SHP77 treated with DMSO at 0.1 percent for 48 hours (cell line): ENCODE data around the gene RDH5.
A peak's percentile ranks its signal among the peaks of the same experiment; 100 is the strongest.

Experiments
- DNase-seq: peaks from one replicate; lab custom pipeline; 2025; lab: John Stamatoyannopoulos, UW

Gene RDH5

DNA sequence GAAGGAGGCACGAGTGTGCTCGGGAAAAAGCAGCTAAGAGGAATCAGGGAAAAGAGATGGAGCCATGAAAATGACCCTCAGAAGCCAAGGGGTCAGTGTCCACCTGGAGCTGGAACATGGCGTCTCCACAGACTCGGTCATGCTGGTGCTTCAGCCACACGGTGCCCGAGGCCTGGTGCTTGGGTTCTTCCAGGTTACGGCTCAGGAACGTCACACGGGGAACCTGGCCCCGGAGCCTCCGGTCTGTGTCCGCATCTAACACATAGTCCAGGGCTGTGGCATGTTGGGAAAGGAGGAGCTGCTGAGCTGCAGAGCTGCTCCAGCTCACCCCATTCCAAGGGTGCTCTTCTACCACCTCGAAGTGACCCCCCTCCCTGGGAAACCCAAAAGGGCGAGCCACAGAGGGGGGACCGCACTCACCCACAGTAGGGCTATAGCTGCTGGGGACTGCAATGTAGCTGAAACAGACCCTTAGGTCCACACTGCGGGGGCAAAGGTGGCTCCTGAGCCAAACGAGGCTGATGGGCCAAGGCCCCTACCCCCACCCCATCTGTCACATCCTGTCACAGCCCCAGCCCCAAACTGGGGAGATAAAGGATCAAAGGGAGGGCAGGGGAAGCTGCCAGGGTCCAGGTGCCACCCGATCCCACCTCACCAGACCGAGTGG is 23.3 kb upstream of the RDH5 start:
- no peak for DNase-seq

DNA sequence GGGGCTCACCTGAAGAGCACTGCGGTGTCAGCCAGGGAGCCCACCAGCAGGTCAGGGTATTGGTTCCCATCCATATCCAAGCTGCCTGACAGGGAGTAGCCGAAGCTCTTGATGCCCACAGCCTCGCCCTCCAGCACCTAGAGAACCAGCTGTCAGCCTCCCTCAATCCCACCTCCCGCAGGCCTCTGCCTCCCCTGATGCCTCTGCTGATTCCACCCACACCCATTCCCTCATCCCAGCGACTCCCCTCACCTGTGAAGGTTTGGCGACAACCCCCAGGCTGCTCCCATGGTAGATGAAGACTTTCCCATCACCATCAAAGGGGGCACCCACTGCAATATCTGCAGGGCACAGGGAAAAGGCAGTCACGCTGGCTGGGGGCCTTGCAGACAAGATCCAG is 22.5 kb upstream of the RDH5 start:
- DNase-seq: no peak

DNA sequence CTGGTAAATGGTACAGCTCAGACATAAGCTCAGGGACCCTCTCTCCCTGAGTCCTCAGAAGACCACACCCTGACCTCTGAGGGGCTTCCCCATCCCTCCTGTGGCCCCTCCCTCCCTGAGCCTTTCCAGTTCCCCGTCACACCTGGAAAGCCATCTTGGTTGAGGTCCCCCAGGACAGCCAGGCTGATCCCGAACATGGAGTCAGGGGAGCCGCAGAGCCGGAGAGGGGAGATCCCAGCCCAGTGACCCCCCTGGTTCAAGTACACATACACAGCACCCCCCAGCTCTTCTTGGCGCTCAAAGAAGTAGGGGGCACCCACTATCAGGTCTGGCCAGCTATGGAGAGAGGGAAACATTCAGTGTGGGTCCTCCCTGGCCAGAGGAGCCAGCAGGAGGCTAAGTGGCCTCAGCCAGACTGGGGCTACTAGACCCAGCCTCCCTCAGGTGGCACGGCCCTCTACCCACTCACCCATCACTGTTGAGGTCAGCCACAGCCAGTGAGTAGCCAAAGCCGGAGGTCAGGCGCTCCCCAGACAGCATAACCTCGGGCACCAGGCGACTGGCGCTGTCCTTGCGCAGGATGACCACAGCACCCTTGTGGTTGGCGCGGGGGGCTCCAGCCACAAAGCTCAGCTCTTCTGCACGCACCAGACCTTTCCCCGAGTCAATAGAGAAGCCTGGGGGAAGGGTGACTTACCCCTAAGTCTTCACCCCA is 21.8 kb upstream of the RDH5 start:
- DNase-seq: no peak

DNA sequence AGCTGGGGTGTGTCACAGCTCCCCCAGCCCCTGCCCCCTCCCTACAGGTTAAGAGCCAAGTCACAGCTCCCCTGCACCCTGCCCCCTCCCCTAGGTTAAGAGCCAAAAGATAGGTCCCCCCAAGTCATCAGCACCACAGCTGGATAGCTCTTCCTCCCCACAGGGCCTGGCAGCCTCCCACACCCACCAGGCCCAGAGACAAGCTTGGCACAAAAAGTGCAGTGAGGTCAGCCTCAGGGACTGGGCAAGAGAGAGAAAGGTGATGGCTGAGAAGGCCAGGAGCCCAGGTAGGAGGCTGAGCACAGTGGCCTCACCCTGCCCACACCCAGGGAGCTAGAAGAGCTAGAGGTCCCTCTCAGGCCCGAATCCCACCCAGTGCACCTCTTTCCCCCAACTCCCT is 21.2 kb upstream of the RDH5 start:
- DNase-seq: no peak

DNA sequence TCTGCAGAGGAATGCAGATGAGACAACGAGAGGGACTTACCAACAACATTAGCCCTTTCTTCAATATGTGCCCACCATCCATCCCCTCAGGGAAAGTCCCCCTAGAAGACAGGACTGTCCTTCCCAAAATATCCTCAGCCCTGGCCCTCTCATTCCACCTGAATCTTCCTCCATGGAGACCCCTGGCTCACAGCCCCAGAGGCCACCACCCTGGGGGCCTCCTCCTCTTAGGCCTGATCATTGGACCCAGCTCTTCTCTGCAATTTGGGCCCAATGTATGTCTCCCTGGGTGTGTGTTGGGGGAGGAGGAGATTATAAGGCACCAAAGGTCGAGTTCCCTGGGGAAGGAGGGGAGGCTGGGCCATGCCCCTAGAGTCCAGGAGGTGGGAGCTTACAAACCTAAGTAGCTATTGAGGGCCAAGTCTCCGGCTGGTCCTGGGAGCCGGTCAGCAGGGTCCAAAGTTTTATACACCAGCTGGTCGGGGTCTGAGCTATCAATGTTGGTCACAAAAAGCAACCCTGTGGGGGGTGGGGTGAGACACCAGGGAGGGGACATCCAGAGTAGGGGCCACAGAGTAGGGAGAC is 20.6 kb upstream of the RDH5 start:
- DNase-seq: no peak

DNA sequence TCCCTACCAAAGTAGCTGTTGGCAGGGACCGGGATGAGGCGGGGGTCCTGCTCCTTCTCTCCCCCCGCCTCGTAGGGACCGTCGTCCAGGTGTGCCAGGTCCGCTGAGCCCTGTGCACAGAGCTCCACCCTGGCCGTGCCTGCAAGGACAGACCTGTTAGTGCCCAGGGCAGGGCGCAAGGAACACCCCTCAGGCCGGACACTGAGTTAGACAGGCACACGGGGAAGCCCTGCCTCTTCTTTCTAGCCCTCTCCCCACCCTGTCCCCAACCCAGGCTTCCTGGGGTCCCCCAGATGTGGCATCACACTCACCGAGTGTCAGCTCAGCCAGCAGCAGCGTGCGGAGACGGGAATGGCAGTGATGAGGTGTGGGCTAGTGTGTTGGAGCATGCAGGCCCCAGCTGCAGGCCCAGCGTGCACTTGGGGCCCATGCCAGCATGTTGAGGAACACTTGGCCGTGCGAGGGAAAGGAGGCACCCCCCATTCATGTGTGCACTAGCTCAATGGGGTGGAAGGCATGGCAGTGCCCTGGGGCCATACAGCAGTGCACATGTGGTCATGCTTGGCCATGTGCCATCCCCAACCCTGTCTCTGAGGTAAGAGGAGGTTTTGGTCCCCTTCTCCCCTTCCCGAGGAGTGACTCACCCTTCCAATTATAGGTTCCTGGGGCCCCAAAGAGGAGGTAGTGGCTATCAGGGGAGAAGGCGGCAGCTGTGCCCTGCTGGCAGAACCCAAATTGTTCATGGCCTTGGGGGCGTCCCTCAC is 19.8 kb upstream of the RDH5 start:
- no peak for DNase-seq

DNA sequence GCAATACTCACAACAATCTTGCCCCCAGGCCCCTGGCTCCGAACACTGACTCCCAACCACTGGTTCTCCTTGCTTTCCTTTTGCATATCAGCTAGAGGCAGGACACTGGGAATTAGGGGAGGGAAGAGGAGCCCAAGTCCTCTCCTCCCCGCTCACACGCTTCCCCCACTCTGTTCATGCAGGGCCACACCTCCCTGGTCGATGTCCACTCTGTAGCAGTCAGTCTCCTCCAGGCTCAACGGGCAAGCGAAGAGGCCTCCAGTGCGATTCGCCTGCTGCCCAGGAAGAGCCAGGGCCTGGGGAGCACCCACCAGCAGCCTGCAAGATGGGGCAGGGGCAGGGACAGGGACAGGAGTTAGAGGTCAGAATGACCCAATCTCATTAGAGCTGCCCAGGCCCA is 17.3 kb upstream of the RDH5 start:
- no peak for DNase-seq

DNA sequence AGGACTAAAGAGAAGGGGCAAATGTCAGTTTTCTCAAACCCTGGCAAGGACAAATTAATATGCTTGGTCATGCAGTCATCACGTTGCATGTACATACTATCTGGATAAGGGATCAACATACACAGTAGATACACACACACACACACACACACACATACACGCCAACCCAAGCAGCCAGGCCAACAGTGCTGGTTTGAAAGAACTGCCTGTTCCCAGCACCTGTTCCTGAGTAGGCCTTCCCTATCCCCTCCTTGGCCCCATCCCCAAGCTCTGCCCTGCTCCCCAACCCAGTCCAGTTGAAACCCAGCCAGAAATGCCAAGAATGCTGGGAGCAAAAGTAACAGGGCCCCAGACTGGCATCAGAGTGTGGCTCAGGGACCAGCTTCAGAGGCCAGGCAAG is 16.9 kb upstream of the RDH5 start:
- DNase-seq: no peak

DNA sequence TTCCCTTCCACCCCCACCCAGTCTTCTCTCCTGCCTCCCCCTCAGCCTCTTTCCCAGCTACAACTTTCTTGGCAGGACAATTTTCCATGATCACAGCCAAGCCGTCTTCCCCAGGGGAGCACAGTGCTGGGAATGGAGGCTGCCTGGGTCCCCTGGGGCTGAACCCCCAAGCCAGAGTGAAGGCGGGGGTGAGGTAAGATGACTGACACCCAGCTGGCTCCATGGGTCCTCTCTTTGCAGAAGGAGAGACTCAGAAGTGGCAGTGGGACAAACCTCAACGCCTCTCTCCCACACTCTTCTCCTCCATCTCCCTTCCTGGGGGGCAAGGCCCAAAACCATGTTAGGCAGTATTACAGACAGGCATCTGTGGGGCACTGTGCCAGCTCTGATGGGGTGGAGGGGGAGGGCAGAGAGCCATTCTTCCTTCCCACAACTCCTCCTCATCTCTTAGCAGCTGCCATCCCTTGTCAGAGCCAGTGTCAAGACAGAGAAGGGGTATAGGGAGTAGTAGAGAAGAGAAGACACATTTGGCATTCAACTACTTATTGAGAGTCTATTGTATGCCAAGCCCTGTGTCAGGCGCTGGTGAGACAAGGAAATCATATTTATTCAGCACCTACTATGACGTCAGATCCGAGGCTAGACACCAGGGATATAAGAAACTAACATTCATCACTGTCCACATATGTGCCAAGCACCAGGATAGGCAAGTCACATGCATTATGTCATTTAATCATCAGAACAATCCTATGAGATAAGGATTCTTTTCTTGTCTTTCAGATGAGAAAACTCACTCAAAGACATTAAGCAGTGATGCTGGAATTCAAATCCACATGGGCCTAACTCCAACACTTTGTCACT is 16.1 kb upstream of the RDH5 start:
- no peak for DNase-seq

DNA sequence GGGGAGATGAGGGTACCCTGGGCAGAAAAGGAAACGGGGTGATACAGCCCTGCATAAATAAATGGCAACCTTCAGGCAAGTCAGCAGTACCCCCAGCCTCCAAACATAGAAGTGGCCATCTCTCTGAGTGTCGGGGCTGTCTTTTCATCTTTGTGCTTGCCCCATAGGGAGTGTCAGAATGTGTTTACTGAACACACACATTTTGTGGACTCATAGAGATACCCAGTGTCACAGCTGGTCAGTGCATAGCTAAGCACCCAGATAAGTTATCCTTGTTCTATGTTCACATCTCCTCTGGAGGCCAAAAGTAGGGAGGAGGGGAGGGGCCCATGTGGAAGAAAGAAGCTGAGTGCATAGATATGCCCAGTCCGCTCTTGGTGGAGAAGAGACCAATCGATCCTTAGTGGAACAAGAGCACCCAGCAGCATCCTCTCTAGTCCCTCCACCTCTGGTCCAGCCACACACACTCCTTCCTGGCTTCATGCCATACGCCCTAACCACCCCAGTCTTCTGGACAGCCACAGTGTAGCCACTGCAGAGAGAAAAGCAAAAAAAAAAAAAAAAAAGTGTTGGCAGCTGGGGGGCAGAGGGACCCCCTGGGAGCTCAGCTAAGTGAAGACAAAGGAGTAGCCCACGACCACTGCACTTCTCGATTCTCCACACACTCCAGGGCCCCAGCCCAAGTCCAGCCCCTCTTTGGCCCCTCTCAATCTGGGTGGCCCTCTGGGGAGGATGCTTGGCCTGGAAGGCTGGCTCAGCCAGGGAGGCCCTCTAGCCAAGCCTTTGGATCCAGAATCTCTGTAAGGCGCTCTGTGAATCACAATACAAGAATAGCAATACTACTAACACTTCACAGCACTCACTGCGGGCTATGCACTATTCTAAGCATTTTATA is 15.1 kb upstream of the RDH5 start:
- no peak for DNase-seq

DNA sequence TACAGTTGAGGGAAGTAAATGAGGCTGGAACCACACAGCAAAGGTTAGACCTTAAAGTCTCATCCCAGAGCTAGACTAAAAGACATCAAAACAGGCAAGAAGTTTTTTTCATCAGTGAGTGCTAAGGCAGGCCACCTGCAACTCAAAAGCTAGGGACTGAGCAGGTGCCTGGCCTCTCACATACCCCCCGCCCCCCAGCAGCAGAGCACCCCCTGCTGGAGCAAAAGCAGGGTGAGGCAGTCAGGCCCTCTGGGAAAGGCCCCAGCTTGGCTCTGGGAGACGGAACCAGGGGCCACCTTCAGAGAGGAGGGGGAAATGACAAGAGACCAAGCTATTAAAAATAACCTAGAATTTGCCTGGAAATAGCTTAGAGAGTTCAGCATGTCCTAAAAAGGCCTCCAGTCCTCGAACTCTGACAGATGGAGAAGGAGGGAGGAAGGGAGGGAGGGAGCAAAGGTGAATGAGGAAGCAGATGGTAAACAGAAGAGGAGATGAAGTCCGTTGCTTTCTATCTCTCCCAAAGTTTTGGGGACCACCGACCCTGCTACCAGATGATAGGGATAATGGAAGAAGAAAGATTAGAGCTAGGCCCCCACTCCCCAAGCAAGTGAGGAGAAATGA is 14.3 kb upstream of the RDH5 start:
- peak; percentile 8 for DNase-seq

DNA sequence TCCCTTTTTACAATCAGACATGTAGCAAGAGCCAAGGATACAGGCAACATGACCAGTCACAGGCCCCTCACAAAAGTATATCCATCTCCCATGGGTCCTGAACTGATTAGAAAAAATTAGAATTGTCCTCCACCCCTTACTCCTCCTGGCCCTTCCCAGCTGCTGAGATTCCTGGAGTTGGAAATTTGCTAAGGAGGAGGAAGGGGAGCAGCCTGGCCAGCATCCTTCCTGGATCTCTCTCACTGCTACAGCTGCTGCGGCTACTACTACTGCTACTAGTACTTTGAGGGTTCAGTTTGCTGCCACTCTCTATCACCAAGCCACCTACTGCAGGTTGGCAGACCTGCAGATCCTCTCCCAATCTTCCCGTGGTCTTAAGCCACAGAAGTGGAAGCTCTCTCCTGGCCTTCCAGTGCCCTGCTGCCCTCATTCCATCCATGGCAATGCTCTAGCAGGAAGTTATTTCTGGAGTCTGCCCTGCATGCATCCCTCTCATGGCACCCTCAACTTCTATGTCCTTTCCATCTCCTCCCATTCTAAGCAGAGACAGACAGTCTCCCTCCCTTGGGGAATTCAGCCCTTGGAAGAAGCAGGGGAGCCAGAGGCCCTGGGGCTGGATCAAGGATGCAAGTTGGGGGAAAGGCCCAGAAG is 13.5 kb upstream of the RDH5 start:
- DNase-seq: no peak

DNA sequence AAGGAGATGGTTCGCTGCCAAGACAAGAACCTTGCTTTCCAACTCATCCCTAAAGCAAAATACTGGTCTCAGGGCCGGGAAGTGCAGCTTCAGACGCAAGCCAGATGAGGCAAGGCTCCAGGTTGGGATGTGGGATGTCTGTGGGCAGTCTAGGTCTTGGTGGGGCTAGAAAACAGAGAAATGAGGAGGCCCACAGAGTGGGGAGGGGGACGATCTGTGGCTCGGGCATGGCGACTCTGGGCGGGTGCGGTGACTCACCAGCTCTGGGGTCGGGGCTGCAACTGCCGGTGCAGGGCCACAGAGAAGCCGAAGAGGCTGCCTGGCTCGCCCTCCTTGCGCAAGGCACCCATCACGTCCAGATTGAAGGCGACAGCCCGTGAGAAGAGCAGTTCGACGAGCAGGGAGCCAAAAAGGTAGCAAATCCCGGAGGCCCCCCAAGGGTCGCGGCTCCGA is 12.9 kb upstream of the RDH5 start:
- DNase-seq: no peak

DNA sequence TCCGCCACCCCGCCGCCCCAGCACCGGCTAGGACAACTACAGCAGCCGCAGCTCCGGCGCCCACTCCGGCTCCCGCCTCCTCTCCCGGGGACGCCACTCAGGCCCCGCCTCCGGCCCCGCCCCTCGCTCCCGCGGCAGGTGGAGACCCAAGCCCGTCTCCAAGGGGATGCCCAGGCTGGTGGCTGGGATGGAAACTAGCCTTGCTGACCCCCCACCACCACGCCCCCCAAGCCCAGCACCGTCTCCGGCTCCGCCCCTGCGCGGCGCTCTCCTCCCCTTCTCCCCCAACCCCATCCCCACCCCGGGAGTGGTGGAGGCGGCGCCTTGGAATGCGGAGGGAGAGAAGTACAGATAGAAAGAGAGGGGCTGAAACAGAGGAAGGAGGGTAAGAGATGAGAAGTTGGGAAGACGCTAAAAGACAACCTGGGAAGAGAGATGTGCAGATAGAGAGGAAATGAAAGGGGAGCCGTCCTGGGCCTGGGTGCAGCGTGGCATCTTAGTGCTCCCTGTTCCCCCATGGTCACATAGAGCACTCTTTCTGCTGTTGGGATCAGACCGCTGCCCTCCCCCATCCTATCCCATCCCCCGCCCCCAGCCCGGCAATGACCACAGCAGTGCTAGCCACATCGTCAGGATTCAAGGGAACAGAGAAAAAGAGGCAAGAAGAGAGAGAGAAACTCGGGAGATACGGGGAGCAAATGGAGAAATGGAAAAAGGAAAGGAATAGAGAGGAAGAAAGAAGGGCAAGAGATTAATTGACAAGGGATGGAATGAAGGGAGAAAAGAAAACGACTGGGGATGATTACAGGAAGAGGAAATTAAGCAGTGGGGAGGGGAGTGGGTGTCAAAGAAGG is 12.1 kb upstream of the RDH5 start, which contains the start of gene ITGA7:
Gene ITGA7, minus strand, starts transcription at position 64 of the 854 bp plus-strand sequence. CDS start 222 bp downstream, outside the sequence.
- peak; percentile 7 for DNase-seq

DNA sequence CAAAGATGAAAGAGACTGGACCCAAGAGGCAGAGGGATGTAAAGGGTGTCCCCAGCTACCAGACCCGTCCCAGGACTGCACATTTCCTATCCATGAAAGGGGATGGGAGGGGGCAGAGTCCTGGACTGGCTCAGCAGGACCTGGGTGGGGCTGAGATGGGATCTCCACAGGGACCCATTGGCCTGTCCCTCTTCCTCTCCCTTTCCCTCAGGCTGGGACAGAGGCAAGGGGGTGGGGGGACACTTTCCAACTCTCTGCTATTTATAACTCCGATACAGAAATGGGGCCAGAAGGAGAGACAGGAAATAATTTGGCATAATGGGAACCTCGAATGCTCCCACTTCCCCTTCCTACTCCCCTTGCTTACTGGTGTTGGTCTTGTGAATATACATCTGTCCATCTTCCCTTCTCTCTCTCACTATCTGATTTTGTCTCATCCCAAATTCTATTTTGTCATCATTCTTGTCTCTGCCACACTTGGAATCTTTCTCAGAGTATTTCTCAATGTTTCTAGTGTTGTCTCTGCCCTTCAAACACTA is 11.4 kb upstream of the RDH5 start:
- DNase-seq: no peak

DNA sequence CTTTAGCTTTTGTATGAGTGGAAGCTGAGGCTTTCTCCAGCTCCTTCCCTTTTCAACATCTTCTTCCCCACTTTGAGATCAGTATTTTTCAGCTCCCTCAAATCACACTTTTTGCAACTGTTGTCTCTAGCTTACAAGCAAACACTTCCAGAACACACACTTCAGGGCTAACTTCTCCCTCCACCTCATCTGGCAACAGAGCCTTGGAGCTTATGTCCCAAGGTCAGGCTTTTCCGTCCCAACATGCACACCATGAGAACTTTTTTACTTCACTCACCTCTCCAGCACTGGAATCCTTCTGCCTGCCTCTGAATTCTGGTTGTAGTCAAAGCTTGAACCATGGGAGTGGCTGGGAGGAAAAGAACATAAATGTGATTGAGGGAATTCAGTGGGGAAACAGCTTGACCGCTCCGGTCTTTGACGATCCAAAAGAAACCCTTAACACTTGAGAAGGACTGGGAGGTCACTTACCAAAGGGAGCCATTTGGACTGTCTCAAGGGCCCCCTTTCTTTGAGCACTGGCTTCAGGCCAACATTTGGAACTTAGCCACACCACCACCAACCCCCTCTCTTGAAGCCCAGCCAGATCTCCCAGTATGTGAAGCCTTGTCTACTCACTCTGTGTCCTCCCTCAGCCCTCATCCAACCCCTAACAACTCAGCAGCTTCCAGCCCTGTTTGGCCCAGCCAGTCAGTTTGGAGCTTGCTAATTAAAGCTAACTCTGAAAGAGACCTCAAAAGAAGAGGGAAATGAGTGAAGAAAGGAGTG is 8.2 kb upstream of the RDH5 start:
- DNase-seq: no peak

DNA sequence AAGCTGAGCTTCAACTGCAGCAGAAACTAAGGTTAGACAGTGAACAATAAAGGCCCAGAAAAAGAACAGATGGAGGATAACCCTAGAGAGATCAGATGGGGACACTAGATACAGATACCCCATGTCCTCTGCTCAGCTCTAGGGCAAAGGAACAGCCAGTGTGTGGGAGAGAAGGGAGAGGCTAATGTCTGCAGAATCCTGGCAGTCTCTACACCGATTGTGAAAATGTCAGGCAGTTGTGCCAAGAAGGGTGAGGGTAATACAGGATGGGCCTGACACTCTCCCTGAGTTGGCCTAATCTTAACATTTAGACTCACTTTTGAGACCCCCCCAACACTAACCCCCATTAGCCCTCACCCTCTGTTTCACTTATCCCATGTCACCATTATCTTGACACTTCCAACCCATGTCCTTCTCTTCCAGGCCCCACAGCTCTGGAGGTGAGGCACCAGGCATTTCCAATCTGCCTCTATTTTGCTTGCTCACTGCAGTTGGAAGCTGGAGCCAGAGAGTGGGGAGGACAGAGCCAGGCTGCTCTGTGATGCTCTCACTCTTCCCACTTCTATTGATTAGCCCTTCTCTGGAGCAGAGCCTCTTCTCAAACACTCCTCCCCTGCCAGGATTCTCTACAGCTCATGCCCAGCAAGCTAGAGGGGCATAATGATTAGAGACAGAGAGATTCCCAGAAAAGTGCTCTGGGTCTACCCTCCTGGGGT is 7.3 kb upstream of the RDH5 start:
- DNase-seq: no peak
